PC-3 (cell line): ENCODE measurements around the gene KRTAP4-9. TPM values are rescaled to one million over a fixed set of nuclear protein-coding genes. Genes with fewer than 3 reads are reported as not detected.
A peak's percentile ranks its signal among the peaks of the same experiment; 100 is the strongest.
"Not testable (repeated sequence)": the region's sequence is repeated elsewhere in the genome, so short reads cannot be mapped to it uniquely, and the experiment has no call there.

Experiments used
- ATAC-seq: fragments of 200-7000 bp; cut with Tn5 transposase; 2 replicates; pipeline ENCODE4 v1.9.1; 2020; ENCODE audit warnings: mild to moderate bottlenecking, moderate library complexity
- BruUV-seq: library from RNA; stranded (reverse); fragments of 400-500 nt; replicated peaks from 2 replicates; lab custom pipeline; 2021; lab: Mats Ljungman, UMichigan
- CTCF ChIA-PET: fragments of 300-600 bp; sonication (Branson Sonifier 250); formaldehyde crosslinking; loops from one replicate; lab custom pipeline; 2022; ENCODE audit warnings: antibody characterized with exemption; lab: Charles Lee
- POLR2A ChIA-PET: fragments of 300-600 bp; sonication (Branson Sonifier 250); formaldehyde crosslinking; loops from one replicate; lab custom pipeline; 2022; ENCODE audit warnings: antibody characterized with exemption; ENCODE audit not compliant: unreplicated experiment; lab: Charles Lee
- DNase-seq: peaks from one replicate; pipeline ENCODE4 v3.0.0-alpha.2; 2015
- H2AFZ ChIP-seq: fragments of 300-600 bp; sonication (generic); 2 replicates; pipeline ENCODE4 v1.6.0; 2016; ENCODE audit warnings: antibody characterized with exemption, low read length
- H3F3A ChIP-seq: fragments of 300-600 bp; sonication (generic); one replicate; pipeline ENCODE4 v1.6.0; 2017; ENCODE audit warnings: antibody characterized with exemption, low read length, control low read depth, mild to moderate bottlenecking; ENCODE audit not compliant: unreplicated experiment
- H3K27ac ChIP-seq: fragments of 300-600 bp; sonication (generic); 2 replicates; pipeline ENCODE4 v1.5.1; 2016; ENCODE audit warnings: mild to moderate bottlenecking, low read length
- H3K27me3 ChIP-seq: fragments of 300-600 bp; sonication (generic); 2 replicates; pipeline ENCODE4 v1.6.1; 2016; ENCODE audit warnings: low read length, mixed read lengths
- H3K36me3 ChIP-seq: fragments of 300-600 bp; sonication (generic); 2 replicates; pipeline ENCODE4 v1.6.1; 2016; ENCODE audit warnings: low read depth, mixed run types, low read length, mixed read lengths
- H3K4me1 ChIP-seq: fragments of 300-600 bp; sonication (generic); 2 replicates; pipeline ENCODE4 v1.5.1; 2016; ENCODE audit warnings: low read length; ENCODE audit not compliant: insufficient read depth
- H3K4me2 ChIP-seq: fragments of 300-600 bp; sonication (generic); 2 replicates; pipeline ENCODE4 v1.6.0; 2016; ENCODE audit warnings: low read length
- H3K4me3 ChIP-seq: fragments of 300-600 bp; sonication (generic); 2 replicates; pipeline ENCODE4 v1.5.1; 2016; ENCODE audit warnings: mild to moderate bottlenecking, low read length, mixed read lengths
- H3K79me2 ChIP-seq: fragments of 300-600 bp; sonication (generic); 2 replicates; pipeline ENCODE4 v1.6.1; 2017; ENCODE audit warnings: low read length, mixed read lengths
- H3K9ac ChIP-seq: fragments of 300-600 bp; sonication (generic); 2 replicates; pipeline ENCODE4 v1.6.0; 2016; ENCODE audit warnings: mild to moderate bottlenecking, low read length
- H3K9me2 ChIP-seq: fragments of 300-600 bp; sonication (generic); replicated peaks from 2 replicates; pipeline ENCODE4 v1.6.1; 2016; ENCODE audit warnings: mixed run types, low read length, mixed read lengths
- H3K9me3 ChIP-seq: fragments of 300-600 bp; sonication (generic); 2 replicates; pipeline ENCODE4 v1.6.1; 2016; ENCODE audit warnings: low read length, mixed read lengths
- H4K20me1 ChIP-seq: fragments of 300-600 bp; sonication (generic); 2 replicates; pipeline ENCODE4 v1.6.1; 2016; ENCODE audit warnings: low read length, mixed read lengths
- CTCF ChIP-seq: fragments of 300-600 bp; sonication (generic); conservative IDR thresholded peaks from 2 replicates; pipeline ENCODE4 v1.5.1; 2017; ENCODE audit warnings: antibody characterized with exemption, low read depth, mild to moderate bottlenecking, low read length
- EZH2 ChIP-seq: fragments of 300-600 bp; sonication (generic); IDR thresholded peaks from one replicate; pipeline ENCODE4 v1.6.1; 2017; ENCODE audit warnings: antibody characterized with exemption, mild to moderate bottlenecking, low read length; ENCODE audit not compliant: unreplicated experiment
- EZH2phosphoT487 ChIP-seq: fragments of 300-600 bp; sonication (generic); IDR thresholded peaks from 2 replicates; pipeline ENCODE4 v1.6.1; 2018; ENCODE audit warnings: mild to moderate bottlenecking, antibody characterized with exemption, low read length, borderline replicate concordance
- intact Hi-C: fragments of 100-400 bp; cut with micrococcal nuclease; formaldehyde crosslinking; loops from 2 replicates; pipeline ENCODE4 v1.9.0; 2023
- total RNA-seq: library from RNA; depleted of rRNA; stranded (reverse); fragments of >200 nt; gene quantifications from 2 replicates; pipeline ENCODE4 v1.2.3, GENCODE V29; 2014

KRTAP4-9 gene
- total RNA-seq, 1 experiment from 2014 or later = not detected

GRCh38 chr17:41116297-41116696, 11.1 kb downstream of the KRTAP4-9 start:
- CTCF ChIA-PET = no interaction called here
- Histone ChIP-seq H4K20me1 (no peaks in the 10 kb centered on the region), H3K79me2 (no peaks in the 10 kb centered on the region), H3K9ac (no peak overlapping the region), H3K9me3 (peaks cover 4% of the 10 kb centered on the region; the same call in 1 of the 2 replicates), H3K9me2 (no peaks in the 10 kb centered on the region), H3K27me3 (no peaks in the 10 kb centered on the region), H3K4me3 (no peak overlapping the region), H3K27ac (no peak overlapping the region), H3K4me2 (no peak overlapping the region), H3K4me1 (peaks cover 10% of the 10 kb centered on the region), H3F3A (no peaks in the 10 kb centered on the region), H3K36me3 (peaks cover 7% of the 10 kb centered on the region; the same call in 1 of the 2 replicates), H2AFZ (no peak overlapping the region)
- TF ChIP-seq EZH2phosphoT487 = no peak
- TF ChIP-seq CTCF = no peak
- TF ChIP-seq EZH2 = no peak
- intact Hi-C loops = no loop called here
- no peak for ATAC-seq
- POLR2A ChIA-PET = no interaction called here
- BruUV-seq = no TSS peak
- no peak for DNase-seq

GRCh38 chr17:41117846-41118386, 12.7 kb downstream of the KRTAP4-9 start, which contains the start of gene KRTAP4-11:
KRTAP4-11 (minus strand) TSS chr17:41118373; CDS start chr17:41118315, 58 bp downstream.
- H3K4me2 ChIP-seq, BruUV-seq, H3K79me2 ChIP-seq, H3K27me3 ChIP-seq, H3K36me3 ChIP-seq, H3F3A ChIP-seq, H3K9me2 ChIP-seq, H4K20me1 ChIP-seq, CTCF ChIA-PET, DNase-seq, POLR2A ChIA-PET, intact Hi-C loops, H3K9ac ChIP-seq, H3K9me3 ChIP-seq, H3K4me3 ChIP-seq, ATAC-seq: not testable (repeated sequence)
- H3K4me1 ChIP-seq = peaks cover 10% of the 10 kb centered on the region
- H3K27ac ChIP-seq = peak within 1 kb of the TSS; percentile 12; the same call in 1 of the 2 replicates
- H2AFZ ChIP-seq = 0 out of 2 replicates have a peak within 1 kb of the TSS, but pooled peaks have one; percentile 40

- ChIA-PET POLR2A (no interaction called here), CTCF (no interaction called here)
- DNase-seq (peak; percentile 60), ATAC-seq (peak; percentile 79)
- intact Hi-C loops = no loop called here
- Histone ChIP-seq H3K27ac (peak overlapping the region; percentile 12; the same call in 1 of the 2 replicates), H3K9me2 (no peaks in the 10 kb centered on the region), H3K4me3 (no peak overlapping the region), H3K79me2 (no peaks in the 10 kb centered on the region), H4K20me1 (no peaks in the 10 kb centered on the region), H2AFZ (0 out of 2 replicates have a peak overlapping the region, but pooled peaks have one; percentile 40), H3K9ac (no peak overlapping the region), H3K27me3 (no peaks in the 10 kb centered on the region), H3K9me3 (no peaks in the 10 kb centered on the region), H3K4me2 (no peak overlapping the region), H3K4me1 (peaks cover 10% of the 10 kb centered on the region), H3K36me3 (no peaks in the 10 kb centered on the region), H3F3A (no peaks in the 10 kb centered on the region)
- BruUV-seq = no TSS peak
- TF ChIP-seq CTCF = no peak
- TF ChIP-seq EZH2phosphoT487 = no peak
- TF ChIP-seq EZH2 = no peak
These were observed 13.5 kb downstream of the KRTAP4-9 start for GRCh38 chr17:41118721-41119120.

GRCh38 chr17:41119696-41120690, 14.8 kb downstream of the KRTAP4-9 start:
- H3K9ac ChIP-seq, H3K4me2 ChIP-seq, H4K20me1 ChIP-seq, H3K36me3 ChIP-seq, H3K9me3 ChIP-seq, H3K4me3 ChIP-seq, H2AFZ ChIP-seq, CTCF ChIA-PET, H3K79me2 ChIP-seq, H3K27me3 ChIP-seq, POLR2A ChIA-PET, BruUV-seq, H3K9me2 ChIP-seq, H3F3A ChIP-seq, intact Hi-C loops: not testable (repeated sequence)
- H3K27ac ChIP-seq = peak overlapping the region; percentile 21
- ATAC-seq = peak; percentile 81
- peaks cover 10% of the 10 kb centered on the region for H3K4me1 ChIP-seq
- peak; percentile 72 for DNase-seq
